Dedifferentiated amniotic fluid mesenchymal stem cell (primary cell): ENCODE data around the gene SULT2B1.

Experiments
- DNase-seq: peaks from one replicate; pipeline ENCODE4 v3.0.0-alpha.2; 2016; ENCODE audit errors: extremely low spot score

Gene SULT2B1

GRCh38 chr19:48600679-48601417, 48.9 kb downstream of the SULT2B1 start:
- no peak for DNase-seq

- DNase-seq = no peak
Observed at GRCh38 chr19:48603001-48603400, 51.0 kb downstream of the SULT2B1 start.

GRCh38 chr19:48603449-48603848, 51.5 kb downstream of the SULT2B1 start:
- no peak for DNase-seq

- DNase-seq = no peak
Observed at GRCh38 chr19:48603850-48604249, 51.9 kb downstream of the SULT2B1 start.

- no peak for DNase-seq
Observed at GRCh38 chr19:48606463-48607358, 54.7 kb downstream of the SULT2B1 start, which contains the start of gene SPACA4. Gene SPACA4, plus strand, starts transcription at chr19:48606742. Its CDS starts 237 bp downstream, at chr19:48606979.

- DNase-seq = no peak
Observed at GRCh38 chr19:48607359-48607755, 55.4 kb downstream of the SULT2B1 start.

GRCh38 chr19:48608798-48609263, 56.9 kb downstream of the SULT2B1 start:
- peak; percentile 34 for DNase-seq

GRCh38 chr19:48609571-48610108, 57.7 kb downstream of the SULT2B1 start:
- no peak for DNase-seq

GRCh38 chr19:48611872-48612271, 59.9 kb downstream of the SULT2B1 start:
- DNase-seq = no peak

- no peak for DNase-seq
Observed at GRCh38 chr19:48613024-48613851, 61.3 kb downstream of the SULT2B1 start.

GRCh38 chr19:48613852-48614435, 62.0 kb downstream of the SULT2B1 start:
- no peak for DNase-seq

GRCh38 chr19:48614436-48615230, 62.7 kb downstream of the SULT2B1 start, which contains the start of gene FAM83E:
Gene FAM83E, minus strand, starts transcription at chr19:48615076. Its CDS starts 1,704 bp downstream, at chr19:48613372.
- DNase-seq = no peak

- no peak for DNase-seq
Observed at GRCh38 chr19:48615231-48616040, 63.5 kb downstream of the SULT2B1 start.

- no peak for DNase-seq
Observed at GRCh38 chr19:48616041-48616436, 64.1 kb downstream of the SULT2B1 start.

GRCh38 chr19:48616491-48617056, 64.6 kb downstream of the SULT2B1 start:
- no peak for DNase-seq

- no peak for DNase-seq
Observed at GRCh38 chr19:48617146-48617937, 65.4 kb downstream of the SULT2B1 start.

- no peak for DNase-seq
Observed at GRCh38 chr19:48618278-48618915, 66.4 kb downstream of the SULT2B1 start.
